Stimulated activated CD8-positive, alpha-beta memory T cell treated with anti-CD3 and anti-CD28 coated beads, Interleukin-4, amount 100 ng/mL, for 4 hours (primary cell): Measurements from ENCODE around the gene SLC25A51.
"Not testable (repeated sequence)": the region's sequence is repeated elsewhere in the genome, so short reads cannot be mapped to it uniquely, and the experiment has no call there.

Experiments
- DNase-seq, 2 donors: peaks; one replicate each; pipeline ENCODE4 v3.0.0-alpha.2; 2020; ENCODE audit warnings: low read depth in 2 of 2, low spot score in 1 of 2

The SLC25A51 gene

DNA sequence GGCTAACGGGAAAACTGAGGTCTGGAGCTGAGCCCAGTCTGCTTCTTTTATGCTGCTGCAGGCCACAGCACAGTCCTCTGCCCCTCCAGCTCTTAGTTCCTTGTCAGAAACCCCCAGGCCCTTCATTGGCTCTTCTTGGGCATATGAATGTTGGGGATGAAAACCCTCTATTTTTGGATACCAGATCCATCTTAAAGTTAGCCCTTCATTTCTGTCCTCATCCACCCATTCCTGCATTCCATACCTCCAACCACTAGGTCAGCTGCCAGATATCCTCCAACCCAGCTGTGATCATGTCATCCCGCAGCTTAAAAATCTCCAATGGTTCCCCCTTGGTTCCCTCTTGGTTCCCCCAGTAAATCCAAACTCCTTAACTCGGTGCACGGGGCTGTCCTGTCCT lies 1.8 kb upstream of the SLC25A51 start:
- DNase-seq: no peak

GRCh38 chr9:37905131-37905505 lies 1.2 kb upstream of the SLC25A51 start:
- DNase-seq: no peak

DNA sequence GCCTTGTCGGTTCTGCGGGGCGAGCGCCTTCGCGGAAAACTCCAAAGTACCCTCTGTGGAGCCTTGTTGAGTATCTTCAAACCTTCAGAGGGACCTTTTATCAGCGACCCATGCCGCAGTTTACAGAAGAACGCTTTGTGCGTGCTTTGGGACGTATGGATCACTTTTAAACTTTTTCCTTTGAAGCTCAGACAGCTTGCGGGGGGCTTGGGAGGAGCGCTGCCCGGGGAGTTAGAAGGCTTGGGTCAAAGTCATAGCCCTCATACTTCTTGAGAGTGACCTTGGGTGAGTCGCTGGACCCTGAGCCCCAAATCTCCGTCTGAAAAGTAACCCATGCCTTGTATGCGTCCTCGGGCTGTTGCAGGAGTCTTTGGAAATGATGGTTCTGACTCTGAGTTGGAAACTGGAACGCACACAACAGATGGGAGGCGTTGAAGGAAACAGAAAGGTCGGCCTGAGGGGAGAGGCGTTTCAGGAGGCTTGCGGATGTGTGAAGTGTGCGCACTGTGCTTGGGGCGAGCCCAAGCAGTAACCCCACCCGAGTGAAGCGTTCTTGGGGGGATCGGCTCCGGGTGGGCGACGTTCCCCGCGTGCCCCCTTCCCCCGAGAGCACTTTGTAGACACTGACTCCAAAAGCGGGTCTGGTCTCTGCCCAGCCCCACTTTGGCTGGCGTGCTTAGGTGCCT lies 661 bp upstream of the SLC25A51 start:
- DNase-seq: no peak

DNA sequence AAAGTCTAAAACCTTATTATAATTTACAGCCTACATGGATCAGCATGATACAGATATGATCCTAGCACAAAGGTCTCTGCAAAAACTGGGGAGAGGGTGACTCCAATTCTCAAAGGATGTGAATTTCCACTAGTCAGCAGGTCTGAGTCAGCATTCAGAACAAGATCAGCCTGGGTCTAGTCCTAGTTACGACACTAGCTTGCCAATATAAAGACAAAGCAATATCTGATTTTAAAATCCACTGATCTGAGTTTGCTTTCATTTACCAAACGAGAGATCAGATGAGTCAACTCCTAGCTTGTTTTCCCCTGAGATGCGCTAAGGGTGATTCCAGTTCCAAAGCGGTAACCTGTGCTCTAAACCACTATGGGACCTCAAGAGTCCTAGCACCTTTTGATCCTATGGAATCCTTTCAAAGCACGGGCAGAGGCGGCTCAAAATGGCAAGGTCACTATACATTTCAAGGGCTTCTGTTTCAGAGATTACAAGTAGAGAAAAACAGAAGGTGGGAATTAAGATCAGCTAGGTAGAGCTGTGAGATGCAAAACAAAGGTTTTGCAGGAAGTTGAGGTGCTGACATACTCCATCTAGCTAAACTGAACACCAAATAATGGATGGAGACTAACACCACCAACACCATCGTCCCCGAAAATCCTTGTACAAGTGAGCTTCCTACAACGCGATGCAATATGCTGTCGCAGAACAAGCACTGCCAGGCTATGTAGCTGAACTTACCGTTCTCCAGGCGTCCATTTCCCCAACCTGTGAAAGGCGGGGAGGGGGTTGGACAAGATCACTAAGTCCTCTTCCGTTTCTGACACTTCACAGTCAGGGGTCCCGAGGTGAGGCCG lies 906 bp downstream of the SLC25A51 start:
- DNase-seq: no peak

DNA sequence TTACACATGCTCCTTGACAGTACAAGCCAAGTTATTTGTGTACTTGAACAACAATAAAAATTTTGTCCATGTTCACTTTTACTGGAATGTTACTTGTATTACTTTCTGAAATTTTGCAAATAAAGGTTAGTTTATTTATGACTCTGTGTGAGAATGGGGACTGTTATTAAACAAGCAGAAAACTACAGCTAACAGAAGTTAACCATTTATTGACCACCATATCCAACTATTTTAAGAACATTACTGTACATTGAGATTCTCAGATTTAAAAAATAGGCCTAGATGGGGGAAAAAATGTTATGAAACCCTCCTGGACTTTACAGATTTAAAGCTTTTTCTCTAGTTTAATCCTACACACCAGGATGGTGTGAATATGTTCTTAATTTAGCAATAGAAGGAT lies 1.8 kb downstream of the SLC25A51 start:
- no peak for DNase-seq

GRCh38 chr9:37899041-37899440 lies 4.9 kb downstream of the SLC25A51 start:
- DNase-seq: no peak

GRCh38 chr9:37897665-37898064 lies 6.3 kb downstream of the SLC25A51 start:
- no peak for DNase-seq

DNA sequence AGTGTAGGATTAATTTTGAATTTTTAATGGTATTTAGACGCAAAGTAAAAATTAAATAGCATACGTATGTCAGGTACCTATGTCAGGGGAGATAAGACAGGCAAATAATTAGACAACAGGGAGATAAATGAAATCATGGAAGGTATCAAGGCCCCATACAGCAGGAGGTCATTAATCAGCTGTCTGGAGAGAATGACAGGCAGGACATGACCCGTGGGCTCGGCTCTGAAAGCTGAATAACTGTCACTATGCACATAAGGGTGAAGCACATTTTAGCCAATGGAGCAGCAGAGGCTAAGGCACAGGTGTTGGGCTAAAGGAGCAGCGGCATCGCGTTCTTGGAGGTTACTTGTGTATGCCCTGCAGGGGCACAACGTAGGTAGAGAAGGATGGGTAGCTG lies 11.9 kb downstream of the SLC25A51 start:
- DNase-seq: no peak

GRCh38 chr9:37891042-37891441 lies 12.9 kb downstream of the SLC25A51 start:
- DNase-seq: not testable (repeated sequence)

GRCh38 chr9:37889536-37889935 lies 14.4 kb downstream of the SLC25A51 start:
- DNase-seq: no peak

DNA sequence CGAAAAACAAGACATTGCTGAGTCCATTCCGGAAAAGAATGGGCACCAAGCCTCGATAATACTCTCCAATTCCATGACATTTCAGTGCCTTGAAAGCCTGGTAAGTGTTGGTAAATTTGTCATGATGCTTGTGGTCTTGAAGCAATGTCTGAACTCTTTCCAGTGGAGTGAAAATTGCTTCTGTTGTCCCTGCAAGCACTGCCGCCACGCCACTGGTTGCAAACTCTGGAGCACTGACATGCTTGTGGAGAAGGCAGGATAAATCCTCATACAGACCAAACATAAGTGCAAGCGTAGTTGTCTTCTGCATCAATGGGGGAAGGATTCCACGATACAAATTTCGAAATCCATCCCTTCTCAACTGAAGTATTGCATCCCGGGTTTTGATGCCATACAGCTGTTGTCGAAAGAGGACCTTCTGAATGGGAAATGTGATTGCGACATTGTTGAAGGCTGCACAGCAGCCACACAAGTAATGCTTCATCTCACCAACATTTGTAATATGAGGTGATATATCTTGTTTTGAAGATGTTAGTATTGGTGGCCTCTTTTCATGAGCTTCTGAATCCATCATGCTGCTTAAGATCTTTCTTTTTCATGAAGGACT lies 15.8 kb downstream of the SLC25A51 start:
- DNase-seq: not testable (repeated sequence)

DNA sequence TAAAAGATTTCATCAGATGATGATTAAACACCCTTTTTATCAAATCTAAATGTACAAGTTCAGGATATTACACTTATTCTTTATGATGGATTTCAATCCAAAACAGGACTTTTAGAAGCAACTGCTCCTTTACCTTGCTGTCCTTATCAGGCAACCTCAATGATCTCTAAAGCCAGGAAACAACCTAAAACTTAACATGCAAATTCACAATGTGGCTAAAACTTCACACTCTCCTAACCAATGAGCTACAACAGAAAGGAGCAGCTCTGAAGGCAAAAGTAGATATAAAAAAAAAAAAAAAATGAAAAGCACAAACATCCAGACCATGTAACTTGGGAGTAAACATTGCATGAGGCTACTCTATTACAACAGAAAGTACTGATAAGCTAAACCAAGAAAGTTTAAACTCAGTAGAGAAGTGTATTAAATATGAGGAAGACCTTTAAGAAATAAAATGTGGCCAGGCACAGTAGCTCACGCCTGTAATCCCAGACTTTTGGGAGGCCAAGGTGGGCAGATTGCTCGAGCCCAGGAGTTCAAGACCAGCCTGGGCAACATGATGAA lies 22.9 kb downstream of the SLC25A51 start:
- no peak for DNase-seq

- no peak for DNase-seq
Observed at GRCh38 chr9:37876376-37876775, 27.6 kb downstream of the SLC25A51 start.

DNA sequence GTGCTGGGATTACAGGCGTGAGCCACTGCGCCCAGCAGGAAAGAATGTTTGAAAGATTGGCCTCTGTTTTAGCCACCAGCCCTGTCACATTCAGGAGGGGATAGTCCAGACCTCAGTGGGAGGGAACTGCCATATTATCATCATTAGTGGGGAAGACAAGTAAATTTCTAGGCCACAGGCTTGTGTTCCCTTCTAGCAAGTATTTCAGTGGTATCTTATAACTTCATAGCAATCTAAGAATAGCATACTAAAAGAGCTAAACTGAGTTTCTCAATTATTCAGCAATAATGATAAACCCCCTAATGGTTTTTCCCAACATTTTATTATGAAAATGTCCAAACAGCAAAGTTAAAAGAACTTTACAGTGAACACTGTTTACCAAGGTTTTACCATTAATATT lies 30.0 kb downstream of the SLC25A51 start:
- DNase-seq: no peak

- no peak for DNase-seq
Observed at GRCh38 chr9:37870799-37871176, 33.1 kb downstream of the SLC25A51 start.

GRCh38 chr9:37870081-37870798 lies 33.7 kb downstream of the SLC25A51 start:
- no peak for DNase-seq

- no peak for DNase-seq
Observed at GRCh38 chr9:37862530-37862929, 41.4 kb downstream of the SLC25A51 start.

DNA sequence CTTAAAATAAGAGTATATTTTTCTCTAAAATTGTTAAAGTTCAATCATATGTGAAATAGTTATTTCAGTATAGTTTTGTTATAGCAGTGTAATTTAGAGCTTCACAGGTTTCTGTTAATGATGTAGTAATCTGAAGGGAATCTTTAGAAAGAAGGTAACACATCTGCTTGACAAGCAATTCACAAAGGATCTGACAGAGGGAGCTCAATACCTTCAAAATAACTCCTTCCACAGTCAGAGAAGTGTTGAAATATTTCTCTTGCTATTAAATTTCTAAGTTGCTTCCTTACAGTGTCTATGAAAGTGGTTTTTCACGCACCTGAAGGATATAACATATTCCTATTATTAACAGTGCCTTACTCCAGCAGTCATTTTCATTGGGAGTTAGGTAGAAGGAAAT lies 44.9 kb downstream of the SLC25A51 start:
- DNase-seq: no peak

DNA sequence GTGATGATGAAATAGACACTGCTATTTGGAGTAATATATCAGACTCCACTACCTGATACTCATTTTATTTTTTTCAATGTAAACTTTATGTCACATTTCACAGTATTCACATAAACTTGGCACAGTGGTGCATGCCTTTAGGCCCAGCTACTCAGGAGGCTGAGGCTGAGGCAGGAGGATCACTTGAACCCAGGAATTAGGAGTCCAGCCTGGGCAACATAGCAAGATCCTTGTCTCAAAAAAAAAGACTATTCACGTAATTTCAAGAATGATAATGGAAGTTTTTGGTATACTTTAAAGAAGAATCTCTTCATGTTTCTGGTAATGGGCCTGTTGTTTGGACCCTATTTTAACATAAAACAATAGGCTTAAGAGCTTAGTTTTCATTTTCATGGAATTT lies 47.4 kb downstream of the SLC25A51 start:
- no peak for DNase-seq

GRCh38 chr9:37852222-37852621 lies 51.7 kb downstream of the SLC25A51 start:
- no peak for DNase-seq

DNA sequence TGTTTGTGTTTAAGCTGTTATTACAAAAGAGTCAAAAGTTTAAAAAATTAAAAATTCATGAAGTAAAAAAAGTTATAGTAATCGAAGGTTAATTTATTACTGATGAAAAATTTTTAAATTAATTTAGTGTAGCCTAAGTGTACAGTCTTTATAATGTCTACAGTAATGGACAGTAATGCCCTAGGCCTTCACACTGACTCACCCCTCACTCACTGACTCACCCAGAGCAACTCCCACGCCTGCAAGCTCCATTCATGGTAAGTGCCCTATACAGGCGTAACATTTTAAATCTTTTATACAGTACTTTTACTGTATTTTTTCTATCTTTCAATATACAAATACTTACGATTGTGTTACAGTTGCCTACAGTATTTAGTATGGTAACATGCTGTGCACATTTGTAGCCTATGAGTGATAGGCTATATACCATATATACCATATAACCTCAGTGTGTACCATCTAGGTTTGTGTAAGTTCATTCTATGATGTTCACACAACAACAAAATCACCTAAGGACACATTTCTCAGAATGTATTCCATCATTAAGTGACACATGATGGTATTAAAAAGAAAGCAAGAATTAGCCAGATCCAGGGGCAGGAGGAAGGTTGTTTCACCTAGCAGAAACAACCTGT lies 63.2 kb downstream of the SLC25A51 start:
- DNase-seq: no peak
